ENCODE results near the gene SAMHD1. TPM values are rescaled to one million over a fixed set of nuclear protein-coding genes. Genes with fewer than 3 reads are reported as not detected.

Gene SAMHD1
- total and polyA plus RNA-seq, 2 of the 8 experiments (the other 6 are each of a cell fraction or from before 2014, with no cell fraction given), result 22.0 to 37.1 TPM

- TF ChIP-seq, protein P1, sequence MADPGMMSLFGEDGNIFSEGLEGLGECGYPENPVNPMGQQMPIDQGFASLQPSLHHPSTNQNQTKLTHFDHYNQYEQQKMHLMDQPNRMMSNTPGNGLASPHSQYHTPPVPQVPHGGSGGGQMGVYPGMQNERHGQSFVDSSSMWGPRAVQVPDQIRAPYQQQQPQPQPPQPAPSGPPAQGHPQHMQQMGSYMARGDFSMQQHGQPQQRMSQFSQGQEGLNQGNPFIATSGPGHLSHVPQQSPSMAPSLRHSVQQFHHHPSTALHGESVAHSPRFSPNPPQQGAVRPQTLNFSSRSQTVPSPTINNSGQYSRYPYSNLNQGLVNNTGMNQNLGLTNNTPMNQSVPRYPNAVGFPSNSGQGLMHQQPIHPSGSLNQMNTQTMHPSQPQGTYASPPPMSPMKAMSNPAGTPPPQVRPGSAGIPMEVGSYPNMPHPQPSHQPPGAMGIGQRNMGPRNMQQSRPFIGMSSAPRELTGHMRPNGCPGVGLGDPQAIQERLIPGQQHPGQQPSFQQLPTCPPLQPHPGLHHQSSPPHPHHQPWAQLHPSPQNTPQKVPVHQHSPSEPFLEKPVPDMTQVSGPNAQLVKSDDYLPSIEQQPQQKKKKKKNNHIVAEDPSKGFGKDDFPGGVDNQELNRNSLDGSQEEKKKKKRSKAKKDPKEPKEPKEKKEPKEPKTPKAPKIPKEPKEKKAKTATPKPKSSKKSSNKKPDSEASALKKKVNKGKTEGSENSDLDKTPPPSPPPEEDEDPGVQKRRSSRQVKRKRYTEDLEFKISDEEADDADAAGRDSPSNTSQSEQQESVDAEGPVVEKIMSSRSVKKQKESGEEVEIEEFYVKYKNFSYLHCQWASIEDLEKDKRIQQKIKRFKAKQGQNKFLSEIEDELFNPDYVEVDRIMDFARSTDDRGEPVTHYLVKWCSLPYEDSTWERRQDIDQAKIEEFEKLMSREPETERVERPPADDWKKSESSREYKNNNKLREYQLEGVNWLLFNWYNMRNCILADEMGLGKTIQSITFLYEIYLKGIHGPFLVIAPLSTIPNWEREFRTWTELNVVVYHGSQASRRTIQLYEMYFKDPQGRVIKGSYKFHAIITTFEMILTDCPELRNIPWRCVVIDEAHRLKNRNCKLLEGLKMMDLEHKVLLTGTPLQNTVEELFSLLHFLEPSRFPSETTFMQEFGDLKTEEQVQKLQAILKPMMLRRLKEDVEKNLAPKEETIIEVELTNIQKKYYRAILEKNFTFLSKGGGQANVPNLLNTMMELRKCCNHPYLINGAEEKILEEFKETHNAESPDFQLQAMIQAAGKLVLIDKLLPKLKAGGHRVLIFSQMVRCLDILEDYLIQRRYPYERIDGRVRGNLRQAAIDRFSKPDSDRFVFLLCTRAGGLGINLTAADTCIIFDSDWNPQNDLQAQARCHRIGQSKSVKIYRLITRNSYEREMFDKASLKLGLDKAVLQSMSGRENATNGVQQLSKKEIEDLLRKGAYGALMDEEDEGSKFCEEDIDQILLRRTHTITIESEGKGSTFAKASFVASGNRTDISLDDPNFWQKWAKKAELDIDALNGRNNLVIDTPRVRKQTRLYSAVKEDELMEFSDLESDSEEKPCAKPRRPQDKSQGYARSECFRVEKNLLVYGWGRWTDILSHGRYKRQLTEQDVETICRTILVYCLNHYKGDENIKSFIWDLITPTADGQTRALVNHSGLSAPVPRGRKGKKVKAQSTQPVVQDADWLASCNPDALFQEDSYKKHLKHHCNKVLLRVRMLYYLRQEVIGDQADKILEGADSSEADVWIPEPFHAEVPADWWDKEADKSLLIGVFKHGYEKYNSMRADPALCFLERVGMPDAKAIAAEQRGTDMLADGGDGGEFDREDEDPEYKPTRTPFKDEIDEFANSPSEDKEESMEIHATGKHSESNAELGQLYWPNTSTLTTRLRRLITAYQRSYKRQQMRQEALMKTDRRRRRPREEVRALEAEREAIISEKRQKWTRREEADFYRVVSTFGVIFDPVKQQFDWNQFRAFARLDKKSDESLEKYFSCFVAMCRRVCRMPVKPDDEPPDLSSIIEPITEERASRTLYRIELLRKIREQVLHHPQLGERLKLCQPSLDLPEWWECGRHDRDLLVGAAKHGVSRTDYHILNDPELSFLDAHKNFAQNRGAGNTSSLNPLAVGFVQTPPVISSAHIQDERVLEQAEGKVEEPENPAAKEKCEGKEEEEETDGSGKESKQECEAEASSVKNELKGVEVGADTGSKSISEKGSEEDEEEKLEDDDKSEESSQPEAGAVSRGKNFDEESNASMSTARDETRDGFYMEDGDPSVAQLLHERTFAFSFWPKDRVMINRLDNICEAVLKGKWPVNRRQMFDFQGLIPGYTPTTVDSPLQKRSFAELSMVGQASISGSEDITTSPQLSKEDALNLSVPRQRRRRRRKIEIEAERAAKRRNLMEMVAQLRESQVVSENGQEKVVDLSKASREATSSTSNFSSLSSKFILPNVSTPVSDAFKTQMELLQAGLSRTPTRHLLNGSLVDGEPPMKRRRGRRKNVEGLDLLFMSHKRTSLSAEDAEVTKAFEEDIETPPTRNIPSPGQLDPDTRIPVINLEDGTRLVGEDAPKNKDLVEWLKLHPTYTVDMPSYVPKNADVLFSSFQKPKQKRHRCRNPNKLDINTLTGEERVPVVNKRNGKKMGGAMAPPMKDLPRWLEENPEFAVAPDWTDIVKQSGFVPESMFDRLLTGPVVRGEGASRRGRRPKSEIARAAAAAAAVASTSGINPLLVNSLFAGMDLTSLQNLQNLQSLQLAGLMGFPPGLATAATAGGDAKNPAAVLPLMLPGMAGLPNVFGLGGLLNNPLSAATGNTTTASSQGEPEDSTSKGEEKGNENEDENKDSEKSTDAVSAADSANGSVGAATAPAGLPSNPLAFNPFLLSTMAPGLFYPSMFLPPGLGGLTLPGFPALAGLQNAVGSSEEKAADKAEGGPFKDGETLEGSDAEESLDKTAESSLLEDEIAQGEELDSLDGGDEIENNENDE (IDR thresholded peaks at IDR 0.05; ENCODE audit: insufficient replicate concordance, low read length), result no peak
- no peak for TF ChIP-seq EP300 (IDR thresholded peaks at IDR 0.05; ENCODE audit: borderline replicate concordance in 1 of 2, low read depth in 2 of 2, low read length in 2 of 2)
- no peak for TF ChIP-seq JUN (IDR thresholded peaks at IDR 0.05; ENCODE audit: low read depth, low read length)
- no peak for TF ChIP-seq FOSL1 (IDR thresholded peaks at IDR 0.05; ENCODE audit: insufficient read depth, low read depth, low read length)
Observed at GRCh38 chr20:36937402-36937770, 14.1 kb downstream of the SAMHD1 start (continued).
